Fibroblast of lung (primary cell): ENCODE results near the gene ZNF304. TPM values are rescaled to one million over a fixed set of nuclear protein-coding genes. Genes with fewer than 3 reads are reported as not detected.

ENCODE experiments used
- DNase-seq, 2 donors: peaks; one replicate each; pipeline versions ENCODE4 v3.0.0 to v3.0.0-alpha.2; 2010; ENCODE audit warnings: low read depth in 2 of 2
- H2AFZ ChIP-seq: 2 replicates; pipeline ENCODE4 v1.5.1; 2012; ENCODE audit warnings: low read length, control low read depth, inconsistent platforms
- H3K27ac ChIP-seq: 2 replicates; pipeline ENCODE4 v1.5.1; 2011; ENCODE audit warnings: low read length, control low read depth; ENCODE audit not compliant: insufficient read depth
- H3K27me3 ChIP-seq: 2 replicates; pipeline ENCODE4 v1.5.1; 2011; ENCODE audit warnings: mild to moderate bottlenecking, low read length; ENCODE audit not compliant: control insufficient read depth, insufficient read depth
- H3K36me3 ChIP-seq: 2 replicates; pipeline ENCODE4 v1.5.1; 2011; ENCODE audit warnings: low read length; ENCODE audit not compliant: control insufficient read depth, insufficient read depth
- H3K4me1 ChIP-seq: 2 replicates; pipeline ENCODE4 v1.5.1; 2011; ENCODE audit warnings: low read length; ENCODE audit not compliant: control insufficient read depth, insufficient read depth; ENCODE audit errors: extremely low read depth
- H3K4me2 ChIP-seq: 2 replicates; pipeline ENCODE4 v1.5.1; 2011; ENCODE audit warnings: low read length, control low read depth; ENCODE audit not compliant: insufficient read depth; ENCODE audit errors: extremely low read depth
- H3K4me3 ChIP-seq, 4 experiments: fragments of 200-600 bp in 1 of 4; sonication (generic) in 1 of 4; replicated peaks in 1 of 4; 2 replicates each; pipeline ENCODE4 v1.5.1; 2011 to 2016; ENCODE audit warnings: low read length in 4 of 4, low read depth in 3 of 4, mild to moderate bottlenecking in 3 of 4, control low read depth in 2 of 4, inconsistent platforms in 1 of 4, mixed read lengths in 1 of 4; ENCODE audit not compliant: insufficient read depth in 1 of 4; ENCODE audit errors: control extremely low read depth in 1 of 4
- H3K79me2 ChIP-seq: 2 replicates; pipeline ENCODE4 v1.5.1; 2012; ENCODE audit warnings: mild to moderate bottlenecking, low read length, inconsistent platforms; ENCODE audit not compliant: control insufficient read depth, insufficient read depth
- H3K9ac ChIP-seq: 2 replicates; pipeline ENCODE4 v1.5.1; 2011; ENCODE audit warnings: mild to moderate bottlenecking, low read length, control low read depth; ENCODE audit not compliant: insufficient read depth
- H3K9me3 ChIP-seq: 2 replicates; pipeline ENCODE4 v1.5.1; 2012; ENCODE audit warnings: low read depth, low read length; ENCODE audit not compliant: control insufficient read depth, insufficient read depth
- H4K20me1 ChIP-seq: 2 replicates; pipeline ENCODE4 v1.5.1; 2011; ENCODE audit warnings: low read length; ENCODE audit not compliant: control insufficient read depth, insufficient read depth; ENCODE audit errors: extremely low read depth
- EZH2 ChIP-seq: IDR thresholded peaks from 2 replicates; pipeline ENCODE4 v1.5.1; 2012; ENCODE audit warnings: low read length, control low read depth, mild to moderate bottlenecking; ENCODE audit errors: missing control alignments
- polyA plus RNA-seq, 2 donors: library from polyadenylated mRNA; depleted of rRNA in 1 of 2; stranded (reverse) in 1 of 2; unstranded in 1 of 2; fragments of >200 nt; gene quantifications; 2 replicates each; pipeline ENCODE4 v1.2.1, GENCODE V29; 2011 to 2012; ENCODE audit warnings: missing spikeins in 1 of 2
- total RNA-seq: library from RNA; depleted of rRNA; stranded (reverse); fragments of >200 nt; gene quantifications from 2 replicates; pipeline ENCODE4 v1.2.1, GENCODE V29; 2014
- TF ChIP-seq, protein P1 (sequence below), 2 donors: IDR thresholded peaks in 1 of 2; conservative IDR thresholded peaks in 1 of 2; 1 replicate in 1 of 2; 2 replicates in 1 of 2; pipeline ENCODE4 v1.5.1; 2011 to 2012; ENCODE audit warnings: low read length in 2 of 2, control low read depth in 1 of 2, inconsistent platforms in 1 of 2, low read depth in 1 of 2, mild to moderate bottlenecking in 1 of 2

The ZNF304 gene
- total and polyA plus RNA-seq, 2 donors (not counting 1 experiment from before 2014, with no cell fraction given): 7.3 to 13.7 TPM

DNA sequence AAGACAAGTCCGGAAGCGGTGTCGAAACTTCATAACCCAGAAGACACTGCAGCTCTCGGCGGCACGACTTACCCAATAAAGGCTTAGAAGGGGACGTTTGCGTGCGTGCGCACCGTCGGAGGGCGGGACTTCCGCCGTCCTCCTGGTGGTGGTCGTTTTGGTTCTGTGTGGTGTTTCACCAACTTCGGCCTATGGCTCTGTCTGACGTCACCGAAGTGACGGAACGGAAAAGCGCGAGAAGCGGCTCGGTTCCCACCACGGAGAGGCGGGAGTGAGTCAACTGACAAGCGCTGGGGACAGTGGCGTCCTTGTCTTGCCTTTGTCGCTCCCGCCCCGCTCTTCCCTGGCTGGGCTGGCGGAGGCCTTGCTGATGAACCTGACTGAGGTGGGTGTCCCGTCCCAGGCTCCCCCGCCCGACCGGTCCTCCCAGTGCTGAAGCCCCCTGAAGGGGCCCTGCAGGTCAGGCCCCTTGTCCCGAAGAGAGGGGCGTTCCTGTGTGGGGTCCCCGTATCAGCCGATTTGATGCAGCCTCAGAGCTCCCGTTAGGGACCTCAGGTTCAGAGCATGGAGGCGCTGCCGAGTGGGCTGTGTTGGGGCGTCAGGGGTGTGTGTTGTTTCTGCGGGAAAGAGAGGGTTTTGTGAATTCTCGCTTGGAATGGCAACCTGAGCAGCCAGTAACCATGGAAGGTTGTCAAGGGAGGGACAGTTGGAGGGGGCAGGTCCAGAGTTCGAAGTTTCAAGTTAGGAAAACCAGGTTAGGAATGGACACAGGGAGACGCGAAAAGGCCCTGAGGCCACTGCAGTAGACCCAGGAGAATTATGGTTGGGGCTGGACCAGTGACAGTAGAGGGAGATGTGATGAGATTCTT lies 38.9 kb downstream of the ZNF304 start, which contains the start of gene ZNF548:
Gene ZNF548 (plus strand): TSS at position 125 of the 869 bp plus-strand sequence. CDS start 246 bp downstream, at position 371.
- H3K4me2 ChIP-seq: peak within 1 kb of the TSS; percentile 69
- peak within 1 kb of the TSS; percentile 97 for H2AFZ ChIP-seq
- H3K9ac ChIP-seq: peak within 1 kb of the TSS; percentile 96
- H3K4me1 ChIP-seq: no peaks in the 10 kb centered on the region
- H3K9me3 ChIP-seq: no peaks in the 10 kb centered on the region
- no peaks in the 10 kb centered on the region for H4K20me1 ChIP-seq
- peak within 1 kb of the TSS; percentile 91 for H3K27ac ChIP-seq
- peak within 1 kb of the TSS; percentile 68 to 93 (median 86) for H3K4me3 ChIP-seq
- H3K36me3 ChIP-seq: peaks cover 5% of the 10 kb centered on the region
- DNase-seq: peak; percentile 99 to 100
- H3K27me3 ChIP-seq: no peaks in the 10 kb centered on the region
- TF ChIP-seq, protein P1, sequence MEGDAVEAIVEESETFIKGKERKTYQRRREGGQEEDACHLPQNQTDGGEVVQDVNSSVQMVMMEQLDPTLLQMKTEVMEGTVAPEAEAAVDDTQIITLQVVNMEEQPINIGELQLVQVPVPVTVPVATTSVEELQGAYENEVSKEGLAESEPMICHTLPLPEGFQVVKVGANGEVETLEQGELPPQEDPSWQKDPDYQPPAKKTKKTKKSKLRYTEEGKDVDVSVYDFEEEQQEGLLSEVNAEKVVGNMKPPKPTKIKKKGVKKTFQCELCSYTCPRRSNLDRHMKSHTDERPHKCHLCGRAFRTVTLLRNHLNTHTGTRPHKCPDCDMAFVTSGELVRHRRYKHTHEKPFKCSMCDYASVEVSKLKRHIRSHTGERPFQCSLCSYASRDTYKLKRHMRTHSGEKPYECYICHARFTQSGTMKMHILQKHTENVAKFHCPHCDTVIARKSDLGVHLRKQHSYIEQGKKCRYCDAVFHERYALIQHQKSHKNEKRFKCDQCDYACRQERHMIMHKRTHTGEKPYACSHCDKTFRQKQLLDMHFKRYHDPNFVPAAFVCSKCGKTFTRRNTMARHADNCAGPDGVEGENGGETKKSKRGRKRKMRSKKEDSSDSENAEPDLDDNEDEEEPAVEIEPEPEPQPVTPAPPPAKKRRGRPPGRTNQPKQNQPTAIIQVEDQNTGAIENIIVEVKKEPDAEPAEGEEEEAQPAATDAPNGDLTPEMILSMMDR (conservative IDR thresholded peaks at IDR 0.05 in 1 of 2, IDR thresholded peaks at IDR 0.05 in 1 of 2; ENCODE audit: low read depth in 1 of 2, low read length in 2 of 2): peak; percentile 15 to 23
- no peak for TF ChIP-seq EZH2
- H3K79me2 ChIP-seq: peaks cover 40% of the 10 kb centered on the region

DNA sequence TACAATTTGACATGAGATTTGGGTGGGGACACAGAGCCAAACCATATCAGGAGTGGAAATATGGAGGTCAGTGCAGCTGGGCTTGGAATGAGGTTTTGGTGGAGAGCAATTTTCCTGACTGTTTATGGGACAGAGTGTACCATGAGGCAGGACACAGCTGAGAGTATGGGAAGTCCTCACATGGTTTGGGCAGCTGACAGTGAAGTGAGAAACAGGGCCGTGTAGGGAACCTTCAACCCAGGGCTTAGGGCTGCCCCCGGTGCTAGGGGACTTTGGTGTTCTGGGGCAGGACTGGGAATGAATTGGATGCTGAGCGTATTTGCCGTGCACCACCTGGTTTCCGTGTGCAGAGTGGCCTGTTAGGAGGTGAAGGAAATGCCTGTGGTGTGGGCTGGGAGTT lies 44.6 kb downstream of the ZNF304 start:
- no peak overlapping the region for H2AFZ ChIP-seq
- no peaks in the 10 kb centered on the region for H3K4me1 ChIP-seq
- H3K36me3 ChIP-seq: peaks cover 27% of the 10 kb centered on the region
- DNase-seq: no peak
- no peaks in the 10 kb centered on the region for H4K20me1 ChIP-seq
- H3K27me3 ChIP-seq: no peaks in the 10 kb centered on the region
- peaks cover 31% of the 10 kb centered on the region for H3K79me2 ChIP-seq
- H3K27ac ChIP-seq: no peak overlapping the region
- peaks cover 2% of the 10 kb centered on the region for H3K9me3 ChIP-seq
- H3K4me2 ChIP-seq: no peak overlapping the region
- no peak overlapping the region for H3K4me3 ChIP-seq
- H3K9ac ChIP-seq: no peak overlapping the region
- TF ChIP-seq EZH2: no peak
- TF ChIP-seq, protein P1 (conservative IDR thresholded peaks at IDR 0.05 in 1 of 2, IDR thresholded peaks at IDR 0.05 in 1 of 2; ENCODE audit: low read depth in 1 of 2, low read length in 2 of 2): no peak

DNA sequence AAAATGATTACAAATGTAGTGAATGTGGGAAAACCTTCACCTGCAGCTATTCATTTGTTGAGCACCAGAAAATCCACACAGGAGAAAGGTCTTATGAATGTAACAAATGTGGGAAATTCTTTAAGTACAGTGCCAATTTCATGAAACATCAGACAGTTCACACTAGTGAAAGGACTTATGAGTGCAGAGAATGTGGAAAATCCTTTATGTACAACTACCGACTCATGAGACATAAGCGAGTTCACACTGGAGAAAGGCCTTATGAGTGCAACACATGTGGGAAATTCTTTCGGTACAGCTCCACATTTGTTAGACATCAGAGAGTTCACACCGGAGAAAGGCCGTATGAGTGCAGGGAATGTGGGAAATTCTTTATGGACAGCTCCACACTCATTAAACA lies 47.8 kb downstream of the ZNF304 start:
- Histone ChIP-seq H3K27ac (no peak overlapping the region), H3K4me2 (no peak overlapping the region), H3K9me3 (peaks cover 2% of the 10 kb centered on the region), H3K79me2 (peaks cover 5% of the 10 kb centered on the region), H4K20me1 (no peaks in the 10 kb centered on the region), H3K27me3 (no peaks in the 10 kb centered on the region), H3K4me3 (no peak overlapping the region), H2AFZ (no peak overlapping the region), H3K9ac (no peak overlapping the region), H3K4me1 (no peaks in the 10 kb centered on the region), H3K36me3 (peaks cover 24% of the 10 kb centered on the region)
- no peak for TF ChIP-seq EZH2
- TF ChIP-seq, protein P1 (conservative IDR thresholded peaks at IDR 0.05 in 1 of 2, IDR thresholded peaks at IDR 0.05 in 1 of 2; ENCODE audit: low read depth in 1 of 2, low read length in 2 of 2): no peak
- no peak for DNase-seq
